Mucosa of descending colon (tissue), 3 donors: ENCODE data around the gene ELAC1. TPM values are rescaled to one million over a fixed set of nuclear protein-coding genes. Genes with fewer than 3 reads are reported as not detected.
"Not testable (repeated sequence)": the region's sequence is repeated elsewhere in the genome, so short reads cannot be mapped to it uniquely, and the experiment has no call there.

Experiments used
- ATAC-seq: fragments of 200-7000 bp; cut with Tn5 transposase; one replicate; pipeline ENCODE4 v1.9.1; 2020; ENCODE audit warnings: mild to moderate bottlenecking, moderate library complexity
- DNase-seq, 3 donors: peaks; one replicate each; pipeline ENCODE4 v3.0.0-alpha.2; 2020
- H3K36me3 ChIP-seq: fragments of 200-600 bp; one replicate; pipeline ENCODE4 v1.8.0; 2021; ENCODE audit warnings: low read depth, mild to moderate bottlenecking
- H3K4me1 ChIP-seq: fragments of 200-600 bp; one replicate; pipeline ENCODE4 v1.8.0; 2021; ENCODE audit warnings: low read depth, mild to moderate bottlenecking
- H3K4me3 ChIP-seq: fragments of 200-600 bp; one replicate; pipeline ENCODE4 v1.8.0; 2021; ENCODE audit warnings: mild to moderate bottlenecking
- H3K9me3 ChIP-seq: fragments of 200-600 bp; one replicate; pipeline ENCODE4 v1.8.0; 2021; ENCODE audit warnings: mild to moderate bottlenecking
- intact Hi-C, 2 donors: fragments of 100-400 bp; cut with DNase I in 1 of 2; cut with micrococcal nuclease in 1 of 2; formaldehyde crosslinking; loops; one replicate each; pipeline versions ENCODE4 v1.11.0 to v1.11.1; 2022; cut with DNase I, micrococcal nuclease
- total RNA-seq, 3 donors: library from RNA; stranded (reverse); fragmentation: NEBNext Ultra II Directional in 2 of 3; extraction: Animal tissue kit (Norgen Biotek cat#: 25700) in 2 of 3; gene quantifications; one replicate each; pipeline versions ENCODE4 v1.2.1 to v1.2.4, GENCODE V29; 2021 to 2023
- TF ChIP-seq, protein P1 (sequence below): fragments of 200-600 bp; IDR thresholded peaks from one replicate; pipeline ENCODE4 v1.8.0; 2022; ENCODE audit warnings: antibody characterized with exemption, mild to moderate bottlenecking
- donor health status: DM: no; HTN: no; CAD: no; lungs with moderate emphysema.
- donor health status: DM: no; HTN: no; CAD: no.
- donor health status: DM: no; HTN: yes; CAD: no.

Gene ELAC1
- total RNA-seq, 3 donors from 2014 or later = 5.3 to 11.5 (median 11.3) TPM

DNA sequence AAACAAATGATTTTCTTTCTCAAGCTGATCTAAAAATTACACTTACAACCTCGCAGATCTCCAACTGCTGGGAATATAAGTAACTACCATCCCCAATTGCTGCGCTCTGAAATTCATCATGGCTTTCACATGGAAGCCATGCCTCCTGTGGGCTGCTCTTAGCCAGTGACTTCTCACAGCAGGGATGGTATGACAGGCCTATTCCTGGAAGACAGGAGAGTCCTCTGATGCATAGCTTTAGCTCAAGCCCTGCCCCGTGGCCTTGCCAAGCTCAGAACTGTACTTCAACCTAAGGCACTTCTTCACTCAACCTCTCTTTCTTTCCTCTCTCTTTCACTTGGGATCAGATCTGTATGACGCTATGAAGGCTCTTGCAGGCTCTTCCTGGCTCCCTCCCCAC is 12.6 kb upstream of the ELAC1 start:
- ATAC-seq = no peak
- intact Hi-C loops = no loop called here
- no peak for DNase-seq

DNA sequence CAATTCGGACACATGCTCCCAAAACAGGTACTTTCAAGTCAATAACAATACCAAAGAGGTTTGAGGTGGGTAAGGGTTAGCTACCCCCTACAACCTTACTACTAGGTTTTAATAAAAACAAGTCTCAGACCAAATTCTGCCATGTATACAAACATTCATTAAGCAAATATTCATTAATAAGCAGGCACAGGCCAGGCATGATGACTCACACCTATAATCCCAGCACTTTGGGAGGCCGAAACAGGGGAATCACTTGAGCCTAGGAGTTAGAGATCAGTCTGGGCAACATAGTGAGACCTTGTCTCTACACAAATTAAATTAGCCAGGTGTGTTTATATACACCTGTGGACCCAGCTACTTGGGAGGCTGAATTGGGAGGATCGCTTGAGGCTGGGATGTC is 11.7 kb upstream of the ELAC1 start:
- Histone ChIP-seq H3K4me3 (no peak overlapping the region), H3K4me1 (peaks cover 5% of the 10 kb centered on the region), H3K36me3 (no peaks in the 10 kb centered on the region), H3K9me3 (no peaks in the 10 kb centered on the region)
- TF ChIP-seq, protein P1, sequence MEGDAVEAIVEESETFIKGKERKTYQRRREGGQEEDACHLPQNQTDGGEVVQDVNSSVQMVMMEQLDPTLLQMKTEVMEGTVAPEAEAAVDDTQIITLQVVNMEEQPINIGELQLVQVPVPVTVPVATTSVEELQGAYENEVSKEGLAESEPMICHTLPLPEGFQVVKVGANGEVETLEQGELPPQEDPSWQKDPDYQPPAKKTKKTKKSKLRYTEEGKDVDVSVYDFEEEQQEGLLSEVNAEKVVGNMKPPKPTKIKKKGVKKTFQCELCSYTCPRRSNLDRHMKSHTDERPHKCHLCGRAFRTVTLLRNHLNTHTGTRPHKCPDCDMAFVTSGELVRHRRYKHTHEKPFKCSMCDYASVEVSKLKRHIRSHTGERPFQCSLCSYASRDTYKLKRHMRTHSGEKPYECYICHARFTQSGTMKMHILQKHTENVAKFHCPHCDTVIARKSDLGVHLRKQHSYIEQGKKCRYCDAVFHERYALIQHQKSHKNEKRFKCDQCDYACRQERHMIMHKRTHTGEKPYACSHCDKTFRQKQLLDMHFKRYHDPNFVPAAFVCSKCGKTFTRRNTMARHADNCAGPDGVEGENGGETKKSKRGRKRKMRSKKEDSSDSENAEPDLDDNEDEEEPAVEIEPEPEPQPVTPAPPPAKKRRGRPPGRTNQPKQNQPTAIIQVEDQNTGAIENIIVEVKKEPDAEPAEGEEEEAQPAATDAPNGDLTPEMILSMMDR = no peak
- intact Hi-C loops = no loop called here
- DNase-seq (no peak), ATAC-seq (no peak)

More for the DNA sequence above, 12.6 kb upstream of the ELAC1 start:
- Histone ChIP-seq H3K9me3 (no peaks in the 10 kb centered on the region), H3K4me3 (no peak overlapping the region), H3K4me1 (peaks cover 5% of the 10 kb centered on the region), H3K36me3 (no peaks in the 10 kb centered on the region)
- TF ChIP-seq, protein P1 = no peak

DNA sequence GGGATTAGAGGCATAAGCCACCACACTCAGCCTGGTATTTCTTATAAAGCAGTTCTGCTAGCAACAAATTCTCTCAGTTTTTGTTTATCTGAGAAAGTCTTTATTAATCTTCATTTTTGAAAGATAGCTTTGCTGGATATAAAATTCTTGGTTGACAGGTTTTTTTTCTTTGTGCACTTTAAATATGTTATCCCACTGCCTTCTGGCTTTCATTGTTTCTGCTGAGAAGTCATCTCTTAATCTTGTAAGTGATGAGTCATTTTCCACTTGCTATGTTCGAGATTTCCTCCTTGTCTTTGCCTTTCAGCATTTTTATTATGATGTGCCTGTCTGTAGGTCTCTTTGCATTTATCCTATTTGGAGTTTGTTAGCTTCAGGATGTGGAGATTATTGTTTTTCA is 5.9 kb upstream of the ELAC1 start:
- DNase-seq = no peak
- TF ChIP-seq, protein P1 = no peak
- Histone ChIP-seq H3K4me1 (peaks cover 5% of the 10 kb centered on the region), H3K9me3 (peaks cover 17% of the 10 kb centered on the region), H3K4me3 (no peak overlapping the region), H3K36me3 (no peaks in the 10 kb centered on the region)
- ATAC-seq = no peak
- intact Hi-C loops = no loop called here

DNA sequence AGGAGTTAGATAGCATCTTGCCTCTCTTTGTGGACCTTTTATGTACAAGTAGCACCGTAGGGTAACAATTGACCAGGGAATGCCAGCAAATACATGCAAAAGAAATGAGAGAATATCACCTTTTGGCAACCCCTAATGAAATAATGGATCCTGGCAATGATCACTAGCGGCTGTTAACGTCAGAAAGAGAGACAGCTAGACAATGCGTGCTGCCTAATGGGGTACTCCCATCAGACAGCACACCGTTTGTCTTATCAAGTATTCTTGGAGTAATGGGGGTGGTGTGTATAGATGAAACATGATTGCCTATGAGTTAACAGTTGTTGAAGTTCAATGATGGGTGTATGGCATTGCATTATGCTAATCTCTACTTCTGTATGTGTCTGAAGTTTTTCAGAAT is 1.6 kb downstream of the ELAC1 start:
- H3K36me3 ChIP-seq = no peaks in the 10 kb centered on the region
- H3K4me1 ChIP-seq = peaks cover 20% of the 10 kb centered on the region
- H3K9me3 ChIP-seq = no peaks in the 10 kb centered on the region
- intact Hi-C loops = no loop called here
- H3K4me3 ChIP-seq = no peak overlapping the region
- no peak for ATAC-seq
- DNase-seq = no peak
- TF ChIP-seq, protein P1 = no peak

DNA sequence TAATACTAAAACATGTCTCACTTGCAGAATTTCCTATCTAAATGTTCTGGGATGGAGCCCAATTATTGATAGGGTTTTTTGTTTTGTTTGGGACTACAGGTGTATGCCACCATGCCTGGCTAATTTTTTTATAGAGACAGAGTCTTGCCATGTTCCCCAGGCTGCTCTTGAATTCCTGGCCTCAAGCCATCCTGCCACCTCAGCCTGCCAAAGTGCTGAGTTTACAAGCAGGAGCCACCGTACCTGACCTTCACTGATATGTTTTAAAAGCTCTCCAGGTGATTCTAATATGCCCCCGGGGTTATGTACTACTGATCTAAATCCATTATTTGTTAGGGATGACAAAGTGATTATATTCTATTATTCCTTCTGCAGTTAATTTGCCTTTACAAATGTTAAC is 2.2 kb downstream of the ELAC1 start:
- intact Hi-C loops = loop anchor here in 1 of 2 donors (5.0 kb wide), 1 partner anchor 67 kb away; no protein-coding TSS in a partner anchor
- Histone ChIP-seq H3K4me3 (no peak overlapping the region), H3K36me3 (no peaks in the 10 kb centered on the region), H3K9me3 (no peaks in the 10 kb centered on the region), H3K4me1 (peaks cover 20% of the 10 kb centered on the region)
- DNase-seq = peak in 2 of 3 donors; percentile 67 to 76
- no peak for ATAC-seq
- TF ChIP-seq, protein P1 = no peak

DNA sequence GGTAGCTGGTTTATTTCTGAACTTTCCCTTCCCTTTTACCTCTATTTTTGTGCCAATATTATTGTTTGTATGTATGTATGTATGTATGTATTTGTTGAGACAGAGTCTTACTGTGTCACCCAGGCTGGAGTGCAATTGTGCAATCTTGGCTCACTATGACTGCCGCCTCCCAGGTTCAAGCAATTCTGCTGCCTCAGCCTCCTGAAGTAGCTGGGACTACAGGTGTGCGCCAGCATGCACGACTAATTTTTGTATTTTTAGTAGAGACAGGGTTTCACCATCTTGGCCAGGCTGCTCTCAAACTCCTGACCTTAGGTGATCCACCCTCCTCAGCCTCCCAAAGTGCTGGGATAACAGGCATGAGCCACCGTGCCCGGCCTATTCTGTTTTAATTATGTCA is 4.6 kb downstream of the ELAC1 start:
- H3K9me3 ChIP-seq, DNase-seq, H3K36me3 ChIP-seq, ATAC-seq, H3K4me3 ChIP-seq: not testable (repeated sequence)
- intact Hi-C loops = loop anchor here in 1 of 2 donors (5.0 kb wide), 1 partner anchor 65 kb away; no protein-coding TSS in a partner anchor
- H3K4me1 ChIP-seq = peaks cover 20% of the 10 kb centered on the region
